Fibroblast of skin of abdomen (primary cell): ENCODE results near the gene SLC22A14.
"Not testable (repeated sequence)": the region's sequence is repeated elsewhere in the genome, so short reads cannot be mapped to it uniquely, and the experiment has no call there.

ENCODE experiments used
- DNase-seq: peaks from one replicate; pipeline ENCODE4 v3.0.0-alpha.2; 2013

The SLC22A14 gene

DNA sequence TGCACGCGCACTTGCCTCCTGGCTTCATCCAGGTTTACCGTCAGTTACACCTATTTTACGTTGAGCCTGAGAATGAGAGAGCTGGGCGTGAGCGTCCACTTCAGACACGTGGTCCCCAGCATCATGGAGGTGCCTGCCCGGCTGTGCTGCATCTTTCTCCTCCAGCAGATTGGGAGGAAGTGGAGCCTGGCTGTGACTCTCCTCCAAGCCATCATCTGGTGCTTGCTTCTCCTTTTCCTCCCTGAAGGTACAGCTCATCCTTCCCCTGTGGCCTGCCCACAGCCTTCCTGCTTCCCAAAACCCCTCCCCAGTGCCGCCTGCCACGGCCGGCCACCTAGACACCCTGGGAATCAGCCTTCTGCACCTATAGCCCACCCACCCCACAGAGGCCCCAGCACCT lies 31.6 kb downstream of the SLC22A14 start:
- DNase-seq, result no peak

- no peak for DNase-seq
Observed at GRCh38 chr3:38314112-38314763, 32.1 kb downstream of the SLC22A14 start.

DNA sequence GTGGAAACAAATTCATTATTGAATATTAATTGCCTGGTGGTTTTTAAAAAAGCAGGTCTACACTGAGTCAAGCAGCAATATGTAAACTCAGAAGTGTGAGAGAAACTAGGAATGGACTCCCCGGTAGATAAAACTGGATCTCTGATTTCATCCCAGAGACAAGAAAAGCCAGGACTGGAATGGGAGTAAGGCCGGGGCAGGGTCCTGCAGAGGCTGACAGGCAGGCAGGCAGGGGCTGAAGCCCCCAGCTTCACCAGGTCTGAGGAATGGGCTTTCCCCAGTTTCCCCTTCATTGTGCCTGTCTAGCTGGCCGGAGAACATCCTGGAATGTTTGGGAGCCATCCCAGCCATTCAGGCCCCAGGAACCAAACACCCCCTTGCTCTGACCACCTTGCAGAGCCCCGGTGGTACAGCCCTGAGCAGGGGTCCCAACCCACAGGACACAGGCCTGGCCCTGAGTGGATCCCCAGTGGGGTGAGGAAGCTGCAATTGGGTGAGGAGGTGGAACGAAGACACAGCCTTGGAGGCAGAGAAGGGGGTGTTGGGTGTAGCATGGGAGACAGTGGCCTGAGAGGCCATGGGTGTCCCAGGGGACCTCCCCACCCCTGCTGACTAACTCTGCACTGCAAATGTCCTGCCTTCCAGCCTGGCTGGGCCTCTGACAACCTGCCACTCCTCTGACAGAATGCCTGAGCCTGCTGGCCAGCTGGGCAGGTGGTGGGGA lies 32.8 kb downstream of the SLC22A14 start:
- no peak for DNase-seq

- DNase-seq, result no peak
Observed at GRCh38 chr3:38315488-38316230, 33.6 kb downstream of the SLC22A14 start.

DNA sequence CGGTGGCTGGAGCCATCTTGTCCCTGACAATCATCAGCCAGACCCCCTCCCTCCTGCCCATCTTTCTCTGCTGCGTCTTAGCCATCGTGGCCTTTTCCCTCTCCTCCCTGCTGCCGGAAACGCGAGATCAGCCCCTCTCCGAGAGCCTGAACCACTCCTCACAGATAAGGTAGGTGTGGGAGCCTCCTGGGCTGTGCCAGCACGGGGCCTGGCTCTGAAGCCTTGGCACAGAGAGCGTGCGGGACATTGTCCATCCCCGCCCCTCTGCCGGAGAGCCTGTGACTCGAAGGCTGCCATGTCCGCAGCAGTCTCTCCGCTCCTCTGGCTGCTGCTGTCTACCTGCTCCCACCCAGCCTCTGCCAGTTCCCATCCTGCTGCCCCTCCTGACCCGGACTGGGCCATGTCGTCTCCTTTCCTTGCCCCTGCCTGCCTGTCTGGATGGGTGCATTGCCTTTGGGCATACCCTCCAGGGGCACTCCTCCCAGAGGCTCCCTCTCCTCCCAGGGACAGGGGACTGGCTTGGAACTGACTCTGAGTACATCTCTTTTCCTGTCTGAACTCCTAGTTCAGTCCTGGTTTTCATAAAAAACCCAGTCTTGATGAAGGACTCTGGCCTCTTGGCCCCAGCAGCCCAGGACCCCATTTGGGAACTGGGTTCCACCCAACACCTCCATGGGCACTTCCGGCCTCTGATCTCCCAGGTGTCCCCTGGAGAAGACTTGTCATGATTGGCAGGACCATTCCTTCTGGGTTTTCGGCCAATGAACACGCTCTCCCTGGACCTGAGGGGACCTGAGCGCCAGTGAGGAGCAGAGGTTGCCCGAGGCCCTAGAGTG lies 34.5 kb downstream of the SLC22A14 start:
- no peak for DNase-seq

DNA sequence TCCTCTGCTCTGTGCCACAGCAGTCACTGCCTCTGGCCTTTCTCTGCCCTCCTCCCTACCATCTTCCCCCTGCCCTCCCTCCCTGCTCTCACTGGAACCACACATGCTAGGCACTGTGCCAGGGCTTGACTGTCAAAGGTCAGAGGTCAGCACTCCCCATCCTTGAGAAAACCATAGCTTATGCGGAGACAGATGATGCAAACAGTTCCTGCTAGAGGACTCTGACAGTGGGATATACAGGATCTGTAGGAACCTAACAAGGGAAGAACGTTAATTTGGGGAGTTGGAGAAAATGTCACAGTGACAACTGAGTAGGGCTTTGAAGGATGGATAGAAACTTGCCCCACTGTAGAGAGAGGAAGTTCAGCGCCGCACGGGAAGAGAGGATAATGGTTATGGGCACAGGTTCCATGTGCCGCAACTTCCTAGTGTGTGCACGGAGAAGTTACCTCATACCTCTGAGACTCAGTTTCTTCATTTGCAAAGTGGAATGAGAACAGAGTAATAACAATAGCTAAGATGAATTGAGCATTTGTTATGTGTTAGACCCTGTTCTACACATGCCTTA lies 35.2 kb downstream of the SLC22A14 start:
- no peak for DNase-seq

DNA sequence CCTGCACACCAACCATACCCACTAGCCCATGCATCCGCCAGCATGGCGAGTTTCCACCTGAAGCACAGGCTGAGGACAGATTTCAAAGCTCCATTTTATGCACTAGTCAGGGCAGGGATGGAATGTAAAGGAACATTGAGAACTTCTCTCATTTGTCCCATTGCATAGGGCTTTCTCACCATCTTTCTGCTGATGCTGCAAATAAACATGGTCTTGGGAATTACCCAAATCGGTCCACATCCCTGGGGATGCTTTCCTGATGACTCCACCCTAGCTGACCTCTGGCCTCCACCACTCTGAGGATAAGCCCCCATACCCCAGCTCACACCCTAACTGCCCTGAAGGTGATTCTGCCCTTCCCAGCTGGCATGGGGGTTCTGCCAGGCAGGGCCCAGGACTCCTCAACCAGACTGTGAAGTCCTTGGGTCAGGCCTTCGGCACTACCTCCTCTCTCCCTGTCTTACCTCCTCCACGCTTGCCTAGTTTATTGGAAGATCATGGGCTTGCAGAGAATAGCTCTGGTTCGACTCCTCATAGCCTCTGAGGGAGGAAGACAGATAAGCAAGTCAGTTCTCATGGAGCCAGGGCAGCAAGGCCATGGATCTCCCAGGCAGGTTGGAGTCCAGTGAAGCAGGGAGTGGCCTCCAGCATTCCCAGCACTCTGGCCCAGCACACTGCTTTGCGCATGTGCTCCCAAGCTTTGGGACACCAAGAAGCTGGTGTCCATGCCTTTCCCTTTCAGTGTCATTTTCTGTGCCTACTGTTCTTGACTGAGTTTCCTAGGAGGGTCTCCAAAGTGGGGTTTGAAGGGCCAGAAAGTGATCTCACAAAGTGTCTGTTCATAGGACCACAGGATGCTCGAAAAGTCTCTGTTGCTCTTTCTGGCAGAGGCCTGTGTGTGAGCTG lies 36.9 kb downstream of the SLC22A14 start:
- no peak for DNase-seq

DNA sequence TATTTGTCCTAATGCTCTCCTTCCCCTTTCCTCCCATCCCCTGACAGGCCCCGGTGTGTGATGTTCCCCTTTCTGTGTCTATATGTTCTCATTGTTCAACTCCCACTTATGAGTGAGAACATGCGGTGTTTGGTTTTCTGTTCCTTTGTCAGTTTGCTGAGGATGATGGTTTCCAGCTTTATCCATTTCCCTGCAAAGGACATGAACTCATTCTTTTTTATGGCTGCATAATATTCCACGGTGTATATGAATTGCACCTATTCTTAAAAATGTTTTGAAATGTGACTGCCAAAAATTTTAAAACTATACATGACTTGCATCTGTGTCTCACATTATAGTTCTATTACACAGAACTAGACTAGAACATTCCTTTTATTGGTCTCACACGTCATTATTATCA lies 38.5 kb downstream of the SLC22A14 start:
- DNase-seq, result not testable (repeated sequence)

GRCh38 chr3:38323060-38323459 lies 41.0 kb downstream of the SLC22A14 start:
- DNase-seq, result no peak

- no peak for DNase-seq
Observed at GRCh38 chr3:38325256-38325655, 43.2 kb downstream of the SLC22A14 start.

- peak; percentile 61 for DNase-seq
Observed at GRCh38 chr3:38327335-38328009, 45.4 kb downstream of the SLC22A14 start.

DNA sequence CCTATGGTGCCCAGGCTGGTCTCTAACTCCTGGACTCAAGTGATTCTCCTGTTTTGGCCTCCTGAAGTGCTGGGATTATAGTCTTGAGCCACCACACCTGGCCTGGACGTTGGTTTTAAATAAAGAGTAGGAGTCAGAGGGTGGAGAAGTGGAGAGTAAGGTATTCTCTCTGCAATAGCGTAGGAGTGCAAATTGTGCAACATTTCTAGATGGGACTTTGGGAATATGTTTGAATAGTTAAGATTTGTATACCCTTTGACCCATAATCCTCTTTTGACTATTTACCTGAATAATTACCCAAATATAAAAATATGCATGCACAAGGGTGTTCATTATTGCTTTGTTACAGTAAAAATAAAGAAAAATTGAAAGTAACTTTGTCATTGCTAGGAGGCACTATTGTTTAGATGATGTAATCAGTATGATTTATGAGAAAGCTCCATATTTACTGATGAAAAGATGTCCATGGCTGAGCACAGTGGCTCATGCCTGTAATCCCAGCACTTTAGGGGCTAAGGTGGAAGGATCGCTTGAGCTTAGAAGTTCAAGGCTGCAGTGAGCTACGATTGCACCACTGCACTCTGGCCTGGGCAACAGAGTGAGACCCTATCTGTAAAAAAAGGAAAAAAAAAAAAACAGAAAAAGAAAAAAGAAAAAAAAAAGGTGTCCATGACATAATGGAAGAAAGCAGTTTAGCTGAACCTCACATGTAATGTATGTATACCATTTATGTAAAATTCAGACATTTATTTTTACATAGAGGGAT lies 49.3 kb downstream of the SLC22A14 start:
- DNase-seq, result no peak

- DNase-seq, result no peak
Observed at GRCh38 chr3:38332201-38332600, 50.1 kb downstream of the SLC22A14 start.

GRCh38 chr3:38334142-38335055 lies 52.3 kb downstream of the SLC22A14 start:
- peak; percentile 74 for DNase-seq

- no peak for DNase-seq
Observed at GRCh38 chr3:38335263-38335662, 53.2 kb downstream of the SLC22A14 start.

- DNase-seq, result no peak
Observed at GRCh38 chr3:38337703-38338102, 55.6 kb downstream of the SLC22A14 start.

GRCh38 chr3:38343797-38344594 lies 61.9 kb downstream of the SLC22A14 start:
- no peak for DNase-seq
